EL (cell line): ENCODE data around the gene FHIP1B.

Experiments
- DNase-seq: peaks from one replicate; pipeline ENCODE4 v3.0.0-alpha.2; 2016

Gene FHIP1B

GRCh38 chr11:6237761-6238302, 3.4 kb upstream of the FHIP1B start:
- DNase-seq, result no peak

- DNase-seq, result no peak
These were observed 2.8 kb upstream of the FHIP1B start for GRCh38 chr11:6237266-6237665.

GRCh38 chr11:6233984-6234386, 451 bp downstream of the FHIP1B start:
- no peak for DNase-seq

GRCh38 chr11:6232899-6233298, 1.5 kb downstream of the FHIP1B start:
- DNase-seq, result no peak

- no peak for DNase-seq
These were observed 4.5 kb downstream of the FHIP1B start for GRCh38 chr11:6229911-6230310.

GRCh38 chr11:6228520-6228919, 5.9 kb downstream of the FHIP1B start:
- no peak for DNase-seq

GRCh38 chr11:6225896-6226295, 8.5 kb downstream of the FHIP1B start:
- no peak for DNase-seq

- DNase-seq, result no peak
These were observed 9.4 kb downstream of the FHIP1B start for GRCh38 chr11:6225024-6225423.

- no peak for DNase-seq
These were observed 10.0 kb downstream of the FHIP1B start for GRCh38 chr11:6224421-6224820.

GRCh38 chr11:6223854-6224253, 10.6 kb downstream of the FHIP1B start:
- no peak for DNase-seq

GRCh38 chr11:6219359-6219758, 15.1 kb downstream of the FHIP1B start:
- DNase-seq, result peak; percentile 85

GRCh38 chr11:6217722-6218121, 16.7 kb downstream of the FHIP1B start:
- no peak for DNase-seq

GRCh38 chr11:6216501-6216900, 17.9 kb downstream of the FHIP1B start:
- no peak for DNase-seq

GRCh38 chr11:6214530-6214929, 19.9 kb downstream of the FHIP1B start:
- DNase-seq, result no peak

- DNase-seq, result peak; percentile 22
These were observed 24.0 kb downstream of the FHIP1B start for GRCh38 chr11:6210274-6210955.

GRCh38 chr11:6209801-6210200, 24.6 kb downstream of the FHIP1B start:
- DNase-seq, result no peak

GRCh38 chr11:6206456-6207180, 27.8 kb downstream of the FHIP1B start:
- no peak for DNase-seq

- DNase-seq, result no peak
These were observed 29.1 kb downstream of the FHIP1B start, which contains the start of gene C11orf42 for GRCh38 chr11:6205366-6205765. Gene C11orf42, plus strand, starts transcription at chr11:6205557. Its CDS starts 59 bp downstream, at chr11:6205616.

GRCh38 chr11:6204706-6205105, 29.7 kb downstream of the FHIP1B start:
- DNase-seq, result no peak

GRCh38 chr11:6203327-6203726, 31.1 kb downstream of the FHIP1B start:
- DNase-seq, result no peak

GRCh38 chr11:6202041-6202440, 32.4 kb downstream of the FHIP1B start:
- DNase-seq, result no peak

- DNase-seq, result no peak
These were observed 33.0 kb downstream of the FHIP1B start for GRCh38 chr11:6201481-6201880.

- no peak for DNase-seq
These were observed 33.5 kb downstream of the FHIP1B start for GRCh38 chr11:6200975-6201374.

- DNase-seq, result no peak
These were observed 35.1 kb downstream of the FHIP1B start, which contains the start of gene OR52W1 for GRCh38 chr11:6199174-6199810. Gene OR52W1, plus strand, starts transcription at chr11:6199224. Its CDS starts 0 bp downstream, at chr11:6199224.
